ENCODE data around the gene FRMD8. TPM values are rescaled to one million over a fixed set of nuclear protein-coding genes. Genes with fewer than 3 reads are reported as not detected.

Gene FRMD8
- total and polyA plus RNA-seq, 2 of the 8 experiments (the other 6 are each of a cell fraction or from before 2014, with no cell fraction given) = 15.0 to 19.2 TPM

DNA sequence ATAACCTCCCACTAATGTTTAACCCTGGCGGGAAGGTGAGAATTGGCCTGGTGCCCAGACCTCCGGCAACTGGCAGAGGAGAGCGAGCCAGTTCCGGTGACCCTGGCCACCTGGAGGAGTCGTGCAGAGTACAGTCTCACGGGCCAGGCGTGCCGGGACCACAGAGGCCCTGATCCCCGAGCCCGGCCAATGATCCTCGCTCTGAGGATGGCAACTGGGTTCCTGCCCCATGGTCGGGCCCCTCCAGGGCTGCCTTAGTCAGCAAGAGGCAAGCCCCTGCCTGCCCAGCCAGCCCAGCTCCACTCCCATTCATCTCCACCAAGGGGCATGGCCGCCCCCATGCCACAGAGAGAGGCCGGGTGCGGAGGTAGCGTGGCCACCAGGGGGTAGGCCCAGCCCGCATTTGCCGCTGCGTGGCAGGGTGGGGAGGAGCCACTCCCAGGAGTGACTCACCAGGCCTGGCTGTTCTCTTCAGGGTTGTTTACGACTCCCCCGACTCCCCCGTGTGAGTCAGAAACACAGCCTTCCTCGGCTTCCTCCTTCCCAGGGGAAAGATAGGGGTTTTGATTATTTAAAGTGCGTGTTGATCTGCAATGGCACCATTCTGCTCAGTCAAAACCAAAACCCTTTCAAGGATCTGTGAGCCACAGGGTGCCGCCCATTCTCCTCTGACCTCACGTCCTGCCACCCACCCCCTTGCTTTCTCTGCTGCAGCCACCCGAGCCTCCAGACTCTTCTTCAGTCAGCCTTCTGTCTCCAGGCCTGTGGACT lies 4.2 kb upstream of the FRMD8 start, which contains the start of gene SLC25A45 (continued):
- TF ChIP-seq CTCF (IDR thresholded peaks at IDR 0.05; ENCODE audit: control extremely low read depth in 1 of 3, insufficient read depth in 1 of 3, low read depth in 1 of 3, low read length in 3 of 3) = peak; percentile 23 to 50 (median 46)
- TF ChIP-seq RFX5 (IDR thresholded peaks at IDR 0.05; ENCODE audit: borderline replicate concordance, low read depth, low read length) = no peak
- no peak for TF ChIP-seq CEBPB (IDR thresholded peaks at IDR 0.05; ENCODE audit: low read depth, low read length)
- no peak for TF ChIP-seq TCF12 (IDR thresholded peaks at IDR 0.05; ENCODE audit: low read depth, low read length)
- TF ChIP-seq CTBP2 (IDR thresholded peaks at IDR 0.05; ENCODE audit: borderline replicate concordance, insufficient read depth, insufficient read length, low read length) = no peak
- no peak for TF ChIP-seq KDM5A (IDR thresholded peaks at IDR 0.05; ENCODE audit: low read length)
- TF ChIP-seq GTF2F1 (IDR thresholded peaks at IDR 0.05; ENCODE audit: borderline replicate concordance, low read depth, low read length) = no peak
- TF ChIP-seq TEAD4 (IDR thresholded peaks at IDR 0.05; ENCODE audit: low read depth, low read length) = no peak
- 0 out of 3 replicates have a peak, but pooled peaks of 1 of the 2 experiments have one; percentile 19 for TF ChIP-seq POLR2A (IDR thresholded peaks at IDR 0.05; ENCODE audit: control extremely low read depth in 1 of 2, low read depth in 2 of 2, low read length in 2 of 2)
- TF ChIP-seq ZNF274 (IDR thresholded peaks at IDR 0.05; ENCODE audit: borderline replicate concordance, extremely low read depth, low read length) = no peak
- TF ChIP-seq BRCA1 (IDR thresholded peaks at IDR 0.05; ENCODE audit: low read depth, low read length) = no peak
- TF ChIP-seq SRF (IDR thresholded peaks at IDR 0.05; ENCODE audit: low read depth, low read length) = no peak
- TF ChIP-seq RAD21 (IDR thresholded peaks at IDR 0.05 in 1 of 2, conservative IDR thresholded peaks at IDR 0.05 in 1 of 2; ENCODE audit: low read depth in 2 of 2, low read length in 2 of 2) = peak; percentile 49 to 55
- no peak for TF ChIP-seq EP300 (IDR thresholded peaks at IDR 0.05; ENCODE audit: borderline replicate concordance in 1 of 2, low read depth in 2 of 2, low read length in 2 of 2)
- TF ChIP-seq CREB1 (IDR thresholded peaks at IDR 0.05) = 0 out of 2 replicates have a peak, but pooled peaks have one; percentile 6
- TF ChIP-seq USF2 (IDR thresholded peaks at IDR 0.05; ENCODE audit: low read length) = no peak
- no peak for TF ChIP-seq JUN (IDR thresholded peaks at IDR 0.05; ENCODE audit: low read depth, low read length)

Measured in H1 (cell line).